A673 (cell line): ENCODE data around the gene SNTG2. TPM values are rescaled to one million over a fixed set of nuclear protein-coding genes. Genes with fewer than 3 reads are reported as not detected.

ENCODE experiments used
- BruUV-seq: library from RNA; stranded (reverse); fragments of 400-500 nt; replicated peaks from 2 replicates; lab custom pipeline; 2021; lab: Mats Ljungman, UMichigan
- CTCF ChIA-PET: fragments of 300-600 bp; sonication (Branson Sonifier 250); formaldehyde crosslinking; loops from one replicate; lab custom pipeline; 2022; ENCODE audit warnings: antibody characterized with exemption; lab: Charles Lee
- POLR2A ChIA-PET: fragments of 300-600 bp; sonication (Branson Sonifier 250); formaldehyde crosslinking; loops from one replicate; lab custom pipeline; 2022; ENCODE audit warnings: antibody characterized with exemption; ENCODE audit not compliant: low non-redundant PET; lab: Charles Lee
- DNase-seq: peaks from one replicate; pipeline ENCODE4 v3.0.0-alpha.2; 2015; ENCODE audit warnings: low spot score
- H3K27ac ChIP-seq: fragments of 200-600 bp; sonication (generic); 2 replicates; pipeline ENCODE4 v1.5.1; 2016; ENCODE audit warnings: mixed run types, low read depth, mild to moderate bottlenecking, mixed read lengths, antibody characterized with exemption, low read length; ENCODE audit not compliant: poor library complexity, severe bottlenecking
- H3K27me3 ChIP-seq: fragments of 200-600 bp; sonication (generic); replicated peaks from 2 replicates; pipeline ENCODE4 v1.6.1; 2017; ENCODE audit warnings: mixed run types, low read depth, mild to moderate bottlenecking, mixed read lengths, antibody characterized with exemption, low read length; ENCODE audit not compliant: insufficient read depth, poor library complexity
- H3K36me3 ChIP-seq: fragments of 200-600 bp; sonication (generic); 2 replicates; pipeline ENCODE4 v1.6.1; 2016; ENCODE audit warnings: mixed run types, mild to moderate bottlenecking, mixed read lengths, antibody characterized with exemption, low read length; ENCODE audit not compliant: insufficient read depth, poor library complexity, severe bottlenecking
- H3K4me1 ChIP-seq: fragments of 200-600 bp; sonication (generic); 2 replicates; pipeline ENCODE4 v1.6.1; 2017; ENCODE audit warnings: mixed run types, mild to moderate bottlenecking, mixed read lengths, antibody characterized with exemption, low read length; ENCODE audit not compliant: insufficient read depth, poor library complexity, severe bottlenecking
- H3K4me3 ChIP-seq: fragments of 200-600 bp; sonication (generic); 2 replicates; pipeline ENCODE4 v1.5.1; 2016; ENCODE audit warnings: low read depth, mixed run types, mild to moderate bottlenecking, mixed read lengths, low read length; ENCODE audit not compliant: poor library complexity, severe bottlenecking
- H3K9me3 ChIP-seq: fragments of 200-600 bp; sonication (generic); 2 replicates; pipeline ENCODE4 v1.6.1; 2016; ENCODE audit warnings: mixed run types, low read depth, mild to moderate bottlenecking, mixed read lengths, antibody characterized with exemption, low read length; ENCODE audit not compliant: poor library complexity, severe bottlenecking
- EZH2 ChIP-seq: fragments of 200-600 bp; sonication (generic); IDR thresholded peaks from 2 replicates; pipeline ENCODE4 v1.6.1; 2017; ENCODE audit warnings: borderline replicate concordance, low read depth, mild to moderate bottlenecking, mixed read lengths, antibody characterized with exemption, low read length; ENCODE audit not compliant: poor library complexity, severe bottlenecking
- intact Hi-C: fragments of 100-400 bp; cut with micrococcal nuclease; formaldehyde crosslinking; loops from one replicate; pipeline ENCODE4 v1.10.0; 2022; ENCODE audit not compliant: unreplicated experiment
- total RNA-seq: library from RNA; stranded (reverse); gene quantifications from 2 replicates; pipeline ENCODE4 v1.2.3, GENCODE V29; 2021
- TF ChIP-seq, protein P1 (sequence below): fragments of 300-800, 200-600 bp; sonication (generic); conservative IDR thresholded peaks from 2 replicates; pipeline ENCODE4 v1.5.1; 2017; ENCODE audit warnings: low read depth, mild to moderate bottlenecking, antibody characterized with exemption, low read length, moderate library complexity, mixed read lengths

Gene SNTG2
- total RNA-seq, 1 experiment from 2014 or later = 3.7 TPM

DNA sequence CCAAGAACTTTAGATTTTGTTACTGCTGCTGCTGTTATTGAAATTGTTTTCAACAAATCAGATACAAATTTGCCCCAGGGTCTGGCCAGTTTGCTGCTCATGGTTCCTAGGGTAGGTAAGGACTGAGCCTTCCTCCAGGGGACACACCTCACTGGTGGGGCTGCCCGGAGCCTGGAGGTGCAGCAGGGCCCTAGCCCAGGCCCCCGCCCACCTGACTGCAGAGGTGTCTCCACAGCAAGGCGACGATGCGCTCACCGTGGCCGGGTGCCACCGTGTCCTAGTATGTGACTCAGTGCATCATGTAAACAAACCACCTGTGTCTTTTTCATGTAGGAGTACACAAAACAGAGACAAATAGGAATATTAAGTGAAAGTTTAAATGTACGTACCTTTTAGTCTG, 309.1 kb downstream of the SNTG2 start:
- ChIA-PET CTCF (no interaction called here), POLR2A (no interaction called here)
- TF ChIP-seq, protein P1, sequence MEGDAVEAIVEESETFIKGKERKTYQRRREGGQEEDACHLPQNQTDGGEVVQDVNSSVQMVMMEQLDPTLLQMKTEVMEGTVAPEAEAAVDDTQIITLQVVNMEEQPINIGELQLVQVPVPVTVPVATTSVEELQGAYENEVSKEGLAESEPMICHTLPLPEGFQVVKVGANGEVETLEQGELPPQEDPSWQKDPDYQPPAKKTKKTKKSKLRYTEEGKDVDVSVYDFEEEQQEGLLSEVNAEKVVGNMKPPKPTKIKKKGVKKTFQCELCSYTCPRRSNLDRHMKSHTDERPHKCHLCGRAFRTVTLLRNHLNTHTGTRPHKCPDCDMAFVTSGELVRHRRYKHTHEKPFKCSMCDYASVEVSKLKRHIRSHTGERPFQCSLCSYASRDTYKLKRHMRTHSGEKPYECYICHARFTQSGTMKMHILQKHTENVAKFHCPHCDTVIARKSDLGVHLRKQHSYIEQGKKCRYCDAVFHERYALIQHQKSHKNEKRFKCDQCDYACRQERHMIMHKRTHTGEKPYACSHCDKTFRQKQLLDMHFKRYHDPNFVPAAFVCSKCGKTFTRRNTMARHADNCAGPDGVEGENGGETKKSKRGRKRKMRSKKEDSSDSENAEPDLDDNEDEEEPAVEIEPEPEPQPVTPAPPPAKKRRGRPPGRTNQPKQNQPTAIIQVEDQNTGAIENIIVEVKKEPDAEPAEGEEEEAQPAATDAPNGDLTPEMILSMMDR = no peak
- no peak for TF ChIP-seq EZH2
- Histone ChIP-seq H3K36me3 (no peaks in the 10 kb centered on the region), H3K27ac (no peak overlapping the region), H3K9me3 (no peaks in the 10 kb centered on the region), H3K27me3 (no peaks in the 10 kb centered on the region), H3K4me3 (no peak overlapping the region), H3K4me1 (no peaks in the 10 kb centered on the region)
- intact Hi-C loops = no loop called here
- no TSS peak for BruUV-seq
- DNase-seq = no peak

DNA sequence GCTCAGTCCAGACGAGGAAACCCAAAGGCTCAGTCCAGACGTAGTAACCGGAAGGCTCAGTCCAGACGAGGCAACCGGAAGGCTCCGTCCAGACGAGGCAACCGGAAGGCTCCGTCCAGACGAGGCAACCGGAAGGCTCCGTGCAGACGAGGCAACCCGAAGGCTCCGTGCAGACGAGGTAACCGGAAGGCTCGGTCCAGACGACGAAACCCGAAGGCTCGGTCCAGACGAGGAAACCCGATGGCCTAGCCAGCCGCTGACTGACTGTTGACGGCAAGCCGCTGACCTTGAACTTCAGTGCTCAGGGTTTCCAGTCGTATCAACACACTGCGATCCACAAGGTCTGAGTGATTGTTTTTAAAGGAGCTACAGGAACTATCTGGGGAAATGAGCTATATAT, 312.0 kb downstream of the SNTG2 start:
- no peak for DNase-seq
- POLR2A ChIA-PET = no interaction called here
- H3K27ac ChIP-seq = no peak overlapping the region
- CTCF ChIA-PET = no interaction called here
- no TSS peak for BruUV-seq
- no peaks in the 10 kb centered on the region for H3K27me3 ChIP-seq
- TF ChIP-seq EZH2 = no peak
- TF ChIP-seq, protein P1 = no peak
- H3K9me3 ChIP-seq = no peaks in the 10 kb centered on the region
- intact Hi-C loops = no loop called here
- no peaks in the 10 kb centered on the region for H3K4me1 ChIP-seq
- no peak overlapping the region for H3K4me3 ChIP-seq
- H3K36me3 ChIP-seq = no peaks in the 10 kb centered on the region

DNA sequence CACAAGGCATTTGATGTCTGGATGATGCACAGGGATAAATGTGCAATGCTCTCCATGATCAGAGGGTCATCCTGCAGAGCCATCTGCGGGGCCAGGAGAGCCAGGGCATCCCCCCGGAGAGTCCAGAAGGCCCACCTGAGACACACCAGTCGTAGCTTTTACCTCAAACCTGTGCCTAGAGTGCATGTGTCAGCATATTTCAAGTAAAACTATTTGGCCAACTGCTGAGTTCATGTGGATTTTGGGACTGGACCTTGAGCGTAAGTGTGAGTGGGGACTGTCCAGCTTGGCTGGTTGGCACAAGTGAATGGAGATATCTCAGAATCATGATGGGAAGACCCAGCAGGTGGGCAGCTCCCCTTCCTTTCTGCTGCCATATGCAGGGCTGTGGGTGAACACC, 314.8 kb downstream of the SNTG2 start:
- no peak overlapping the region for H3K27ac ChIP-seq
- no peaks in the 10 kb centered on the region for H3K27me3 ChIP-seq
- TF ChIP-seq, protein P1 = no peak
- TF ChIP-seq EZH2 = no peak
- no peaks in the 10 kb centered on the region for H3K36me3 ChIP-seq
- no peak for DNase-seq
- CTCF ChIA-PET = no interaction called here
- no peaks in the 10 kb centered on the region for H3K9me3 ChIP-seq
- intact Hi-C loops = no loop called here
- POLR2A ChIA-PET = no interaction called here
- BruUV-seq = no TSS peak
- no peaks in the 10 kb centered on the region for H3K4me1 ChIP-seq
- no peak overlapping the region for H3K4me3 ChIP-seq
